Measurements from ENCODE around the gene LALBA. TPM values are rescaled to one million over a fixed set of nuclear protein-coding genes. Genes with fewer than 3 reads are reported as not detected.

LALBA gene
- total and polyA plus RNA-seq, 2 of the 8 experiments (the other 6 are each of a cell fraction or from before 2014, with no cell fraction given): not detected

- TF ChIP-seq, protein P1, sequence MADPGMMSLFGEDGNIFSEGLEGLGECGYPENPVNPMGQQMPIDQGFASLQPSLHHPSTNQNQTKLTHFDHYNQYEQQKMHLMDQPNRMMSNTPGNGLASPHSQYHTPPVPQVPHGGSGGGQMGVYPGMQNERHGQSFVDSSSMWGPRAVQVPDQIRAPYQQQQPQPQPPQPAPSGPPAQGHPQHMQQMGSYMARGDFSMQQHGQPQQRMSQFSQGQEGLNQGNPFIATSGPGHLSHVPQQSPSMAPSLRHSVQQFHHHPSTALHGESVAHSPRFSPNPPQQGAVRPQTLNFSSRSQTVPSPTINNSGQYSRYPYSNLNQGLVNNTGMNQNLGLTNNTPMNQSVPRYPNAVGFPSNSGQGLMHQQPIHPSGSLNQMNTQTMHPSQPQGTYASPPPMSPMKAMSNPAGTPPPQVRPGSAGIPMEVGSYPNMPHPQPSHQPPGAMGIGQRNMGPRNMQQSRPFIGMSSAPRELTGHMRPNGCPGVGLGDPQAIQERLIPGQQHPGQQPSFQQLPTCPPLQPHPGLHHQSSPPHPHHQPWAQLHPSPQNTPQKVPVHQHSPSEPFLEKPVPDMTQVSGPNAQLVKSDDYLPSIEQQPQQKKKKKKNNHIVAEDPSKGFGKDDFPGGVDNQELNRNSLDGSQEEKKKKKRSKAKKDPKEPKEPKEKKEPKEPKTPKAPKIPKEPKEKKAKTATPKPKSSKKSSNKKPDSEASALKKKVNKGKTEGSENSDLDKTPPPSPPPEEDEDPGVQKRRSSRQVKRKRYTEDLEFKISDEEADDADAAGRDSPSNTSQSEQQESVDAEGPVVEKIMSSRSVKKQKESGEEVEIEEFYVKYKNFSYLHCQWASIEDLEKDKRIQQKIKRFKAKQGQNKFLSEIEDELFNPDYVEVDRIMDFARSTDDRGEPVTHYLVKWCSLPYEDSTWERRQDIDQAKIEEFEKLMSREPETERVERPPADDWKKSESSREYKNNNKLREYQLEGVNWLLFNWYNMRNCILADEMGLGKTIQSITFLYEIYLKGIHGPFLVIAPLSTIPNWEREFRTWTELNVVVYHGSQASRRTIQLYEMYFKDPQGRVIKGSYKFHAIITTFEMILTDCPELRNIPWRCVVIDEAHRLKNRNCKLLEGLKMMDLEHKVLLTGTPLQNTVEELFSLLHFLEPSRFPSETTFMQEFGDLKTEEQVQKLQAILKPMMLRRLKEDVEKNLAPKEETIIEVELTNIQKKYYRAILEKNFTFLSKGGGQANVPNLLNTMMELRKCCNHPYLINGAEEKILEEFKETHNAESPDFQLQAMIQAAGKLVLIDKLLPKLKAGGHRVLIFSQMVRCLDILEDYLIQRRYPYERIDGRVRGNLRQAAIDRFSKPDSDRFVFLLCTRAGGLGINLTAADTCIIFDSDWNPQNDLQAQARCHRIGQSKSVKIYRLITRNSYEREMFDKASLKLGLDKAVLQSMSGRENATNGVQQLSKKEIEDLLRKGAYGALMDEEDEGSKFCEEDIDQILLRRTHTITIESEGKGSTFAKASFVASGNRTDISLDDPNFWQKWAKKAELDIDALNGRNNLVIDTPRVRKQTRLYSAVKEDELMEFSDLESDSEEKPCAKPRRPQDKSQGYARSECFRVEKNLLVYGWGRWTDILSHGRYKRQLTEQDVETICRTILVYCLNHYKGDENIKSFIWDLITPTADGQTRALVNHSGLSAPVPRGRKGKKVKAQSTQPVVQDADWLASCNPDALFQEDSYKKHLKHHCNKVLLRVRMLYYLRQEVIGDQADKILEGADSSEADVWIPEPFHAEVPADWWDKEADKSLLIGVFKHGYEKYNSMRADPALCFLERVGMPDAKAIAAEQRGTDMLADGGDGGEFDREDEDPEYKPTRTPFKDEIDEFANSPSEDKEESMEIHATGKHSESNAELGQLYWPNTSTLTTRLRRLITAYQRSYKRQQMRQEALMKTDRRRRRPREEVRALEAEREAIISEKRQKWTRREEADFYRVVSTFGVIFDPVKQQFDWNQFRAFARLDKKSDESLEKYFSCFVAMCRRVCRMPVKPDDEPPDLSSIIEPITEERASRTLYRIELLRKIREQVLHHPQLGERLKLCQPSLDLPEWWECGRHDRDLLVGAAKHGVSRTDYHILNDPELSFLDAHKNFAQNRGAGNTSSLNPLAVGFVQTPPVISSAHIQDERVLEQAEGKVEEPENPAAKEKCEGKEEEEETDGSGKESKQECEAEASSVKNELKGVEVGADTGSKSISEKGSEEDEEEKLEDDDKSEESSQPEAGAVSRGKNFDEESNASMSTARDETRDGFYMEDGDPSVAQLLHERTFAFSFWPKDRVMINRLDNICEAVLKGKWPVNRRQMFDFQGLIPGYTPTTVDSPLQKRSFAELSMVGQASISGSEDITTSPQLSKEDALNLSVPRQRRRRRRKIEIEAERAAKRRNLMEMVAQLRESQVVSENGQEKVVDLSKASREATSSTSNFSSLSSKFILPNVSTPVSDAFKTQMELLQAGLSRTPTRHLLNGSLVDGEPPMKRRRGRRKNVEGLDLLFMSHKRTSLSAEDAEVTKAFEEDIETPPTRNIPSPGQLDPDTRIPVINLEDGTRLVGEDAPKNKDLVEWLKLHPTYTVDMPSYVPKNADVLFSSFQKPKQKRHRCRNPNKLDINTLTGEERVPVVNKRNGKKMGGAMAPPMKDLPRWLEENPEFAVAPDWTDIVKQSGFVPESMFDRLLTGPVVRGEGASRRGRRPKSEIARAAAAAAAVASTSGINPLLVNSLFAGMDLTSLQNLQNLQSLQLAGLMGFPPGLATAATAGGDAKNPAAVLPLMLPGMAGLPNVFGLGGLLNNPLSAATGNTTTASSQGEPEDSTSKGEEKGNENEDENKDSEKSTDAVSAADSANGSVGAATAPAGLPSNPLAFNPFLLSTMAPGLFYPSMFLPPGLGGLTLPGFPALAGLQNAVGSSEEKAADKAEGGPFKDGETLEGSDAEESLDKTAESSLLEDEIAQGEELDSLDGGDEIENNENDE (IDR thresholded peaks at IDR 0.05; ENCODE audit: insufficient replicate concordance, low read length): no peak
- TF ChIP-seq GTF2F1 (IDR thresholded peaks at IDR 0.05; ENCODE audit: borderline replicate concordance, low read depth, low read length) (no peak), SAP30 (IDR thresholded peaks at IDR 0.05; ENCODE audit: insufficient read depth, insufficient replicate concordance, low read length) (no peak), CHD2 (IDR thresholded peaks at IDR 0.05; ENCODE audit: low read length) (no peak), BRCA1 (IDR thresholded peaks at IDR 0.05; ENCODE audit: low read depth, low read length) (no peak), JUN (IDR thresholded peaks at IDR 0.05; ENCODE audit: low read depth, low read length) (no peak)
These were observed 45.8 kb upstream of the LALBA start (continued) for GRCh38 chr12:48615681-48616080.

All from H1 (cell line).